HepG2 (cell line): ENCODE measurements around the gene CRNN. TPM values are rescaled to one million over a fixed set of nuclear protein-coding genes. Genes with fewer than 3 reads are reported as not detected.

Experiments
- ATAC-seq: fragments of 200-7000 bp; cut with Tn5 transposase; 3 replicates; pipeline ENCODE4 v1.9.1; 2020; ENCODE audit warnings: mild to moderate bottlenecking, moderate library complexity
- BruUV-seq: library from RNA; stranded (reverse); fragments of 400-500 nt; replicated peaks from 2 replicates; lab custom pipeline; 2021; lab: Mats Ljungman, UMichigan
- CTCF ChIA-PET: fragments of 300-600 bp; formaldehyde crosslinking; extraction: SDS; loops from one replicate; lab custom pipeline; 2021; ENCODE audit warnings: low total read pairs, inconsistent platforms, low intra/inter-chr PET ratio; lab: Yijun Ruan, JAX
- POLR2A ChIA-PET: fragments of 350-600 bp; sonication (Branson Sonifier 250); formaldehyde crosslinking; loops from one replicate; lab custom pipeline; 2020; ENCODE audit warnings: antibody characterized with exemption, inconsistent platforms; lab: Yijun Ruan, JAX
- DNase-seq: peaks from one replicate; pipeline ENCODE4 v3.0.0-alpha.2; 2015; ENCODE audit warnings: low spot score
- FAIRE-seq: peaks from 3 replicates; lab custom pipeline; 2011; peaks lifted over from hg19 to GRCh38; lab: Jason Lieb, UNC
- H2AFZ ChIP-seq: one replicate; pipeline ENCODE4 v1.6.1; 2011; ENCODE audit warnings: low read length, inconsistent platforms
- H3K27ac ChIP-seq: fragments of 300-600 bp; 3 replicates; pipeline ENCODE4 v1.8.0; 2011; ENCODE audit warnings: mixed run types, mild to moderate bottlenecking, mixed read lengths, low read length, inconsistent platforms; ENCODE audit not compliant: insufficient read depth; ENCODE audit errors: extremely low read length
- H3K27me3 ChIP-seq, 2 experiments: fragments of 200-600 bp in 1 of 2; 2 replicates in 1 of 2; 3 replicates in 1 of 2; pipeline versions ENCODE4 v1.6.0 to v1.8.0; 2011; ENCODE audit warnings: low read length in 2 of 2, mild to moderate bottlenecking in 2 of 2, moderate library complexity in 2 of 2, inconsistent platforms in 1 of 2; ENCODE audit not compliant: insufficient read depth in 2 of 2, control insufficient read depth in 1 of 2
- H3K36me3 ChIP-seq, 2 experiments: fragments of 200-600 bp in 1 of 2; replicated peaks in 1 of 2; 2 replicates in 1 of 2; 3 replicates in 1 of 2; pipeline versions ENCODE4 v1.5.1 to v1.8.0; 2011; ENCODE audit warnings: low read length in 2 of 2, inconsistent platforms in 1 of 2; ENCODE audit not compliant: insufficient read depth in 2 of 2, control insufficient read depth in 1 of 2
- H3K4me1 ChIP-seq: 2 replicates; pipeline ENCODE4 v1.5.1; 2012; ENCODE audit warnings: low read length, inconsistent platforms; ENCODE audit not compliant: insufficient read depth
- H3K4me2 ChIP-seq: 2 replicates; pipeline ENCODE4 v1.6.0; 2011; ENCODE audit warnings: low read depth, low read length, inconsistent platforms
- H3K4me3 ChIP-seq, 3 experiments: fragments of 200-600 bp in 1 of 3; sonication (generic), shearing (Covaris generic) in 1 of 3; replicated peaks in 1 of 3; 2 replicates each; pipeline ENCODE4 v1.5.1; 2011 to 2016; ENCODE audit warnings: low read length in 3 of 3, inconsistent platforms in 2 of 3, low read depth in 2 of 3, mild to moderate bottlenecking in 2 of 3, control low read depth in 1 of 3, mixed read lengths in 1 of 3; ENCODE audit not compliant: insufficient read depth in 1 of 3
- H3K79me2 ChIP-seq: one replicate; pipeline ENCODE4 v1.6.1; 2011; ENCODE audit warnings: low read length, inconsistent platforms; ENCODE audit not compliant: insufficient read depth
- H3K9ac ChIP-seq: 2 replicates; pipeline ENCODE4 v1.6.0; 2011; ENCODE audit warnings: mild to moderate bottlenecking, low read depth, low read length, inconsistent platforms; ENCODE audit not compliant: insufficient read depth
- H3K9me3 ChIP-seq: 2 replicates; pipeline ENCODE4 v1.5.1; 2012; ENCODE audit warnings: mild to moderate bottlenecking, low read length
- H4K20me1 ChIP-seq: 2 replicates; pipeline ENCODE4 v1.6.0; 2011; ENCODE audit warnings: inconsistent platforms, mild to moderate bottlenecking, low read length, moderate library complexity; ENCODE audit not compliant: insufficient read depth
- ISL2 ChIP-seq: sonication (generic); formaldehyde crosslinking; IDR thresholded peaks from 2 replicates; pipeline ENCODE4 v1.5.0; 2020; ENCODE audit warnings: missing genetic modification reagents
- MED1 ChIP-seq: sonication (generic); formaldehyde crosslinking; IDR thresholded peaks from 2 replicates; pipeline ENCODE4 v1.4.0; 2020; ENCODE audit warnings: missing genetic modification reagents
- NR2F1 ChIP-seq, 2 experiments: fragments of 450-650 bp in 1 of 2; formaldehyde crosslinking in 1 of 2; IDR thresholded peaks; 2 replicates each; pipeline versions ENCODE4 v1.5.0 to v1.6.1; 2016 to 2020; ENCODE audit warnings: mild to moderate bottlenecking in 1 of 2, missing compliant biosample characterization in 1 of 2, missing genetic modification reagents in 1 of 2, moderate library complexity in 1 of 2
- RBAK ChIP-seq: sonication (generic); formaldehyde crosslinking; IDR thresholded peaks from 2 replicates; pipeline ENCODE4 v1.5.1; 2020; ENCODE audit warnings: mild to moderate bottlenecking, missing genetic modification reagents
- SALL2 ChIP-seq: sonication (generic); formaldehyde crosslinking; IDR thresholded peaks from 2 replicates; pipeline ENCODE4 v1.8.1; 2023; ENCODE audit warnings: mild to moderate bottlenecking, missing genetic modification reagents, inconsistent platforms
- STAT6 ChIP-seq: sonication (generic); formaldehyde crosslinking; IDR thresholded peaks from 2 replicates; pipeline ENCODE4 v1.4.0; 2020; ENCODE audit warnings: missing genetic modification reagents, mild to moderate bottlenecking, borderline replicate concordance
- ZBTB14 ChIP-seq: sonication (generic); formaldehyde crosslinking; IDR thresholded peaks from 2 replicates; pipeline ENCODE4 v1.4.0; 2020; ENCODE audit warnings: missing genetic modification reagents
- ZFP37 ChIP-seq: sonication (generic); formaldehyde crosslinking; IDR thresholded peaks from 2 replicates; pipeline ENCODE4 v1.4.0; 2020; ENCODE audit warnings: missing genetic modification reagents, borderline replicate concordance
- ZNF501 ChIP-seq: sonication (generic); formaldehyde crosslinking; IDR thresholded peaks from 2 replicates; pipeline ENCODE4 v1.5.1; 2020; ENCODE audit warnings: mild to moderate bottlenecking, moderate library complexity, missing genetic modification reagents
- WGBS: methylation state at CpG from one replicate; pipeline ENCODE4 v1.1.6; 2017; ENCODE audit warnings: low lambda C conversion rate; 5-methylcytosine and 5-hydroxymethylcytosine counted together
- in situ Hi-C: cut with HindIII; loops from 2 replicates; pipeline ENCODE4 v1.10.0; 2017; ENCODE audit warnings: low pct_unique_long_range_greater_than_20kb; ENCODE audit not compliant: extremely low pct_ligation_motif_present
- intact Hi-C: fragments of 100-400 bp; cut with micrococcal nuclease; formaldehyde crosslinking; loops from one replicate; pipeline ENCODE4 v1.10.0; 2022; ENCODE audit not compliant: unreplicated experiment
- polyA plus RNA-seq, 8 experiments: library from polyadenylated mRNA; depleted of rRNA in 3 of 8; stranded (reverse) in 7 of 8; unstranded in 1 of 8; fragments of >200 nt; fragmentation: Illumina TruSeq in 4 of 8; extraction: Trizol in 4 of 8; gene quantifications; 2 replicates each; pipeline versions ENCODE4 v1.2.1 to v1.2.3, GENCODE V29; 2011 to 2016; ENCODE audit warnings: low read depth in 4 of 8, missing spikeins in 1 of 8, mixed read lengths in 1 of 8; ENCODE audit not compliant: insufficient read depth in 1 of 8
- total RNA-seq, 5 experiments: library from RNA; depleted of rRNA; stranded (reverse); fragments of >200 nt; fragmentation: Illumina TruSeq; extraction: Trizol; gene quantifications; 2 replicates each; pipeline ENCODE4 v1.2.3, GENCODE V29; 2016; ENCODE audit warnings: low read depth in 1 of 5
- TF ChIP-seq, protein P1 (sequence below): sonication (generic); formaldehyde crosslinking; IDR thresholded peaks from 2 replicates; pipeline ENCODE4 v1.5.1; 2020; ENCODE audit warnings: missing genetic modification reagents, mild to moderate bottlenecking, borderline replicate concordance
- TF ChIP-seq, protein P2 (sequence below): sonication (generic); formaldehyde crosslinking; IDR thresholded peaks from 2 replicates; pipeline ENCODE4 v1.4.0; 2020; ENCODE audit warnings: low read depth, mild to moderate bottlenecking, missing genetic modification reagents
- TF ChIP-seq, protein P3 (sequence below): sonication (generic); formaldehyde crosslinking; IDR thresholded peaks from 2 replicates; pipeline ENCODE4 v1.4.0; 2020; ENCODE audit warnings: missing genetic modification reagents

CRNN gene
- total and polyA plus RNA-seq, 2 of the 13 experiments (the other 11 are each of a cell fraction or from before 2014, with no cell fraction given), result not detected

- WGBS, result 50% methylated on average over 1 of the region's 2 CpGs
- CTCF ChIA-PET, result no interaction called here
- TF ChIP-seq STAT6 (CRISPR knock-in tag), result no peak
- TF ChIP-seq ZFP37 (CRISPR knock-in tag), result no peak
- TF ChIP-seq, protein P1, sequence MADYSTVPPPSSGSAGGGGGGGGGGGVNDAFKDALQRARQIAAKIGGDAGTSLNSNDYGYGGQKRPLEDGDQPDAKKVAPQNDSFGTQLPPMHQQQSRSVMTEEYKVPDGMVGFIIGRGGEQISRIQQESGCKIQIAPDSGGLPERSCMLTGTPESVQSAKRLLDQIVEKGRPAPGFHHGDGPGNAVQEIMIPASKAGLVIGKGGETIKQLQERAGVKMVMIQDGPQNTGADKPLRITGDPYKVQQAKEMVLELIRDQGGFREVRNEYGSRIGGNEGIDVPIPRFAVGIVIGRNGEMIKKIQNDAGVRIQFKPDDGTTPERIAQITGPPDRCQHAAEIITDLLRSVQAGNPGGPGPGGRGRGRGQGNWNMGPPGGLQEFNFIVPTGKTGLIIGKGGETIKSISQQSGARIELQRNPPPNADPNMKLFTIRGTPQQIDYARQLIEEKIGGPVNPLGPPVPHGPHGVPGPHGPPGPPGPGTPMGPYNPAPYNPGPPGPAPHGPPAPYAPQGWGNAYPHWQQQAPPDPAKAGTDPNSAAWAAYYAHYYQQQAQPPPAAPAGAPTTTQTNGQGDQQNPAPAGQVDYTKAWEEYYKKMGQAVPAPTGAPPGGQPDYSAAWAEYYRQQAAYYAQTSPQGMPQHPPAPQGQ (CRISPR knock-in tag), result no peak
- TF ChIP-seq NR2F1 (CRISPR knock-in tag; IDR thresholded peaks at IDR 0.05), result no peak
- TF ChIP-seq, protein P2, sequence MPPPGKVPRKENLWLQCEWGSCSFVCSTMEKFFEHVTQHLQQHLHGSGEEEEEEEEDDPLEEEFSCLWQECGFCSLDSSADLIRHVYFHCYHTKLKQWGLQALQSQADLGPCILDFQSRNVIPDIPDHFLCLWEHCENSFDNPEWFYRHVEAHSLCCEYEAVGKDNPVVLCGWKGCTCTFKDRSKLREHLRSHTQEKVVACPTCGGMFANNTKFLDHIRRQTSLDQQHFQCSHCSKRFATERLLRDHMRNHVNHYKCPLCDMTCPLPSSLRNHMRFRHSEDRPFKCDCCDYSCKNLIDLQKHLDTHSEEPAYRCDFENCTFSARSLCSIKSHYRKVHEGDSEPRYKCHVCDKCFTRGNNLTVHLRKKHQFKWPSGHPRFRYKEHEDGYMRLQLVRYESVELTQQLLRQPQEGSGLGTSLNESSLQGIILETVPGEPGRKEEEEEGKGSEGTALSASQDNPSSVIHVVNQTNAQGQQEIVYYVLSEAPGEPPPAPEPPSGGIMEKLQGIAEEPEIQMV (CRISPR knock-in tag), result no peak
- no peak for TF ChIP-seq ZNF501 (CRISPR knock-in tag)
- TF ChIP-seq MED1 (CRISPR knock-in tag), result no peak
- TF ChIP-seq ISL2 (CRISPR knock-in tag), result no peak
- no peak for TF ChIP-seq RBAK (CRISPR knock-in tag)
- TF ChIP-seq SALL2, result no peak
- TF ChIP-seq, protein P3, sequence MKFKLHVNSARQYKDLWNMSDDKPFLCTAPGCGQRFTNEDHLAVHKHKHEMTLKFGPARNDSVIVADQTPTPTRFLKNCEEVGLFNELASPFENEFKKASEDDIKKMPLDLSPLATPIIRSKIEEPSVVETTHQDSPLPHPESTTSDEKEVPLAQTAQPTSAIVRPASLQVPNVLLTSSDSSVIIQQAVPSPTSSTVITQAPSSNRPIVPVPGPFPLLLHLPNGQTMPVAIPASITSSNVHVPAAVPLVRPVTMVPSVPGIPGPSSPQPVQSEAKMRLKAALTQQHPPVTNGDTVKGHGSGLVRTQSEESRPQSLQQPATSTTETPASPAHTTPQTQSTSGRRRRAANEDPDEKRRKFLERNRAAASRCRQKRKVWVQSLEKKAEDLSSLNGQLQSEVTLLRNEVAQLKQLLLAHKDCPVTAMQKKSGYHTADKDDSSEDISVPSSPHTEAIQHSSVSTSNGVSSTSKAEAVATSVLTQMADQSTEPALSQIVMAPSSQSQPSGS (CRISPR knock-in tag), result no peak
- TF ChIP-seq ZBTB14 (CRISPR knock-in tag), result no peak
Observed at GRCh38 chr1:152449661-152450060, 35.6 kb upstream of the CRNN start.

More at GRCh38 chr1:152449661-152450060, 35.6 kb upstream of the CRNN start:
- no TSS peak for BruUV-seq
- H3K27me3 ChIP-seq, result no peaks in the 10 kb centered on the region
- H3K36me3 ChIP-seq, result no peaks in the 10 kb centered on the region
- DNase-seq (no peak), ATAC-seq (no peak), FAIRE-seq (no peak)
- no peaks in the 10 kb centered on the region for H3K9me3 ChIP-seq
- no peak overlapping the region for H3K9ac ChIP-seq
- no peaks in the 10 kb centered on the region for H4K20me1 ChIP-seq
- POLR2A ChIA-PET, result no interaction called here
- no peaks in the 10 kb centered on the region for H3K4me1 ChIP-seq
- H2AFZ ChIP-seq, result no peak overlapping the region
- H3K27ac ChIP-seq, result no peak overlapping the region
- in situ Hi-C loops (loop anchor here (5.0 to 10.0 kb wide), 3 partner anchors 42 to 395 kb away; no protein-coding TSS in a partner anchor), intact Hi-C loops (no loop called here)
- no peak overlapping the region for H3K4me2 ChIP-seq
- no peak overlapping the region for H3K4me3 ChIP-seq
- H3K79me2 ChIP-seq, result no peaks in the 10 kb centered on the region
